ENCODE data around the gene COPA.

COPA gene

GRCh38 chr1:160258177-160258798, 84.8 kb downstream of the COPA start:
- no peak overlapping the region for H3K27ac ChIP-seq (replicated peaks)
- H3K27me3 ChIP-seq (ENCODE audit: insufficient read depth, poor library complexity, severe bottlenecking), result no peaks in the 10 kb centered on the region
- H3K4me3 ChIP-seq (replicated peaks; ENCODE audit: insufficient read depth, low read length), result no peak overlapping the region
- TF ChIP-seq SPI1 (IDR thresholded peaks at IDR 0.05; ENCODE audit: borderline replicate concordance, low read depth), result no peak
- no peak for TF ChIP-seq POLR2AphosphoS5 (IDR thresholded peaks at IDR 0.05; ENCODE audit: low read depth)
- no peak for TF ChIP-seq REST (IDR thresholded peaks at IDR 0.05; ENCODE audit: insufficient replicate concordance, low read depth)
- no peak for TF ChIP-seq CTCF (IDR thresholded peaks at IDR 0.05; ENCODE audit: insufficient read depth, low read length)
- no peak for TF ChIP-seq GABPA (IDR thresholded peaks at IDR 0.05; ENCODE audit: low read depth)
- no peak for DNase-seq (ENCODE audit: low read depth in 1 of 2, low spot score in 1 of 2)

- DNase-seq (ENCODE audit: low read depth in 1 of 2, low spot score in 1 of 2), result no peak
- Histone ChIP-seq H3K4me3 (replicated peaks; ENCODE audit: insufficient read depth, low read length) (no peak overlapping the region), H3K27ac (replicated peaks) (no peak overlapping the region), H3K27me3 (ENCODE audit: insufficient read depth, poor library complexity, severe bottlenecking) (no peaks in the 10 kb centered on the region)
- TF ChIP-seq CTCF (IDR thresholded peaks at IDR 0.05; ENCODE audit: insufficient read depth, low read length), result no peak
- TF ChIP-seq SPI1 (IDR thresholded peaks at IDR 0.05; ENCODE audit: borderline replicate concordance, low read depth), result no peak
- TF ChIP-seq REST (IDR thresholded peaks at IDR 0.05; ENCODE audit: insufficient replicate concordance, low read depth), result no peak
- no peak for TF ChIP-seq GABPA (IDR thresholded peaks at IDR 0.05; ENCODE audit: low read depth)
- no peak for TF ChIP-seq POLR2AphosphoS5 (IDR thresholded peaks at IDR 0.05; ENCODE audit: low read depth)
Observed at GRCh38 chr1:160257411-160258015, 85.5 kb downstream of the COPA start.

- TF ChIP-seq CTCF (IDR thresholded peaks at IDR 0.05; ENCODE audit: insufficient read depth, low read length) (no peak), REST (IDR thresholded peaks at IDR 0.05; ENCODE audit: insufficient replicate concordance, low read depth) (no peak), POLR2AphosphoS5 (IDR thresholded peaks at IDR 0.05; ENCODE audit: low read depth) (no peak), SPI1 (IDR thresholded peaks at IDR 0.05; ENCODE audit: borderline replicate concordance, low read depth) (no peak), GABPA (IDR thresholded peaks at IDR 0.05; ENCODE audit: low read depth) (no peak)
- Histone ChIP-seq H3K4me3 (replicated peaks; ENCODE audit: insufficient read depth, low read length) (no peak overlapping the region), H3K27me3 (ENCODE audit: insufficient read depth, poor library complexity, severe bottlenecking) (no peaks in the 10 kb centered on the region), H3K27ac (replicated peaks) (no peak overlapping the region)
- DNase-seq (ENCODE audit: low read depth in 1 of 2, low spot score in 1 of 2), result no peak
Observed at GRCh38 chr1:160256396-160257046, 86.5 kb downstream of the COPA start.
